ENCODE measurements around the gene CXCL9.

The CXCL9 gene

DNA sequence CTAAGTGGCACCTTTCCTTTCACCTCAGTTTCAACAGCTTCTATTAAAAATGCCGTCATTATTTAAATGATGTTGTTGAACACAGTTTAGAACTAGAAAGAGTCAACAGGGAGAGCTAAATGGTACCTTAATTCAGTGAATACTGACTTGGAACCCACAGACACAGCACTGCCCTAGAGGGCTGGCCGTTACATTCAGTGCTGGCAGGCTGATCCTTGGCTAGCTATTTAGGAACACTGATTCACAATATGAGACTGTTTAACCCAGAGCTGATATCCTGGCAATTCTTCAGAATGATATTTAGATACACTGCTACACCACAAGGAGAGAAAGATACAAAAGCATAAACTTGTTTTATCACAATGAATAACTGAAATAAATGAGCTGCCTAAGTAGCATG is 53.8 kb downstream of the CXCL9 start:
- DNase-seq: no peak
